Right atrium auricular region (tissue), 2 donors: ENCODE results near the gene CCNA2. TPM values are rescaled to one million over a fixed set of nuclear protein-coding genes. Genes with fewer than 3 reads are reported as not detected.
A peak's percentile ranks its signal among the peaks of the same experiment; 100 is the strongest.

Source experiments
- DNase-seq: peaks from one replicate; pipeline ENCODE4 v3.0.0-alpha.2; 2019; ENCODE audit warnings: low spot score
- H3K27ac ChIP-seq, 2 donors: fragments of 200-600 bp; sonication (generic); 1 replicate in 1 of 2; 2 replicates in 1 of 2; pipeline ENCODE4 v1.5.1; 2016 to 2019
- H3K27me3 ChIP-seq, 2 donors: fragments of 200-600 bp; sonication (generic); one replicate each; pipeline versions ENCODE4 v1.5.1 to v1.6.0; 2017 to 2019
- H3K36me3 ChIP-seq: fragments of 200-600 bp; sonication (generic); one replicate; pipeline ENCODE4 v1.5.1; 2016
- H3K4me1 ChIP-seq, 2 donors: fragments of 200-600 bp; sonication (generic); one replicate each; pipeline versions ENCODE4 v1.5.1 to v1.6.0; 2017 to 2019
- H3K4me3 ChIP-seq, 2 donors: fragments of 200-600 bp; sonication (generic); 1 replicate in 1 of 2; 2 replicates in 1 of 2; pipeline ENCODE4 v1.5.1; 2017 to 2019; ENCODE audit warnings: mild to moderate bottlenecking in 1 of 2, moderate library complexity in 1 of 2
- H3K9me3 ChIP-seq, 2 donors: fragments of 200-600 bp; sonication (generic); one replicate each; pipeline ENCODE4 v1.5.1; 2019
- CTCF ChIP-seq, 2 donors: fragments of 200-600 bp; sonication (generic); IDR thresholded peaks; one replicate each; pipeline ENCODE4 v1.5.1; 2019; ENCODE audit warnings: antibody characterized with exemption in 2 of 2
- total RNA-seq, 2 donors: library from RNA; depleted of rRNA; stranded (reverse); fragments of >200 nt; gene quantifications; one replicate each; pipeline ENCODE4 v1.1.0, GENCODE V29; 2016

Gene CCNA2
- total RNA-seq, 2 donors from 2014 or later: 0.51 to 1.3 TPM

- Histone ChIP-seq H3K9me3 (no peaks in the 10 kb centered on the region), H3K36me3 (peaks cover 6% of the 10 kb centered on the region), H3K27ac (no peak overlapping the region), H3K27me3 (no peaks in the 10 kb centered on the region), H3K4me3 (no peak overlapping the region), H3K4me1 (peaks cover 0 to 18% of the 10 kb centered on the region in 2 donors)
- no peak for TF ChIP-seq CTCF (IDR thresholded peaks at IDR 0.05)
- no peak for DNase-seq
Measured at GRCh38 chr4:121824950-121825349, 1.3 kb upstream of the CCNA2 start.

GRCh38 chr4:121824171-121824527 is 466 bp upstream of the CCNA2 start:
- Histone ChIP-seq H3K27ac (peak overlapping the region; percentile 68 to 80), H3K9me3 (no peaks in the 10 kb centered on the region), H3K4me3 (peak overlapping the region; percentile 42 to 74), H3K27me3 (no peaks in the 10 kb centered on the region), H3K4me1 (peaks cover 0 to 18% of the 10 kb centered on the region in 2 donors), H3K36me3 (no peaks in the 10 kb centered on the region)
- no peak for DNase-seq
- TF ChIP-seq CTCF (IDR thresholded peaks at IDR 0.05): no peak

- H3K27ac ChIP-seq: peak overlapping the region in 1 of 2 donors; percentile 80
- no peak for TF ChIP-seq CTCF (IDR thresholded peaks at IDR 0.05)
- no peaks in the 10 kb centered on the region for H3K36me3 ChIP-seq
- H3K27me3 ChIP-seq: no peaks in the 10 kb centered on the region
- peak overlapping the region; percentile 42 to 74 for H3K4me3 ChIP-seq
- peaks cover 0 to 18% of the 10 kb centered on the region in 2 donors for H3K4me1 ChIP-seq
- H3K9me3 ChIP-seq: no peaks in the 10 kb centered on the region
- no peak for DNase-seq
Measured at GRCh38 chr4:121822796-121823504, 733 bp downstream of the CCNA2 start.

GRCh38 chr4:121822047-121822446 is 1.6 kb downstream of the CCNA2 start:
- Histone ChIP-seq H3K27ac (no peak overlapping the region), H3K4me1 (peaks cover 0 to 18% of the 10 kb centered on the region in 2 donors), H3K27me3 (no peaks in the 10 kb centered on the region), H3K36me3 (no peaks in the 10 kb centered on the region), H3K9me3 (no peaks in the 10 kb centered on the region), H3K4me3 (no peak overlapping the region)
- no peak for TF ChIP-seq CTCF (IDR thresholded peaks at IDR 0.05)
- DNase-seq: no peak

- no peaks in the 10 kb centered on the region for H3K27me3 ChIP-seq
- H3K4me3 ChIP-seq: no peak overlapping the region
- no peak for DNase-seq
- H3K27ac ChIP-seq: no peak overlapping the region
- TF ChIP-seq CTCF (IDR thresholded peaks at IDR 0.05): no peak
- peaks cover 0 to 15% of the 10 kb centered on the region in 2 donors for H3K4me1 ChIP-seq
- peaks cover 23% of the 10 kb centered on the region for H3K36me3 ChIP-seq
- H3K9me3 ChIP-seq: no peaks in the 10 kb centered on the region
Measured at GRCh38 chr4:121819216-121819965, 4.3 kb downstream of the CCNA2 start.
